GM12865 (cell line): Measurements from ENCODE around the gene ONECUT1.

Experiments used
- DNase-seq: peaks from one replicate; pipeline ENCODE4 v3.0.0; 2010; ENCODE audit warnings: low read depth
- H3K4me3 ChIP-seq: 2 replicates; pipeline ENCODE4 v1.5.1; 2011; ENCODE audit warnings: mild to moderate bottlenecking, low read depth, low read length, control low read depth
- TF ChIP-seq, protein P1 (sequence below): IDR thresholded peaks from 2 replicates; pipeline ENCODE4 v1.5.1; 2011; ENCODE audit warnings: low read length, control low read depth, low read depth, inconsistent platforms; ENCODE audit not compliant: insufficient read depth; ENCODE audit errors: missing control alignments

ONECUT1 gene

GRCh38 chr15:52789008-52789600 lies 1.0 kb downstream of the ONECUT1 start:
- no peak overlapping the region for H3K4me3 ChIP-seq
- TF ChIP-seq, protein P1, sequence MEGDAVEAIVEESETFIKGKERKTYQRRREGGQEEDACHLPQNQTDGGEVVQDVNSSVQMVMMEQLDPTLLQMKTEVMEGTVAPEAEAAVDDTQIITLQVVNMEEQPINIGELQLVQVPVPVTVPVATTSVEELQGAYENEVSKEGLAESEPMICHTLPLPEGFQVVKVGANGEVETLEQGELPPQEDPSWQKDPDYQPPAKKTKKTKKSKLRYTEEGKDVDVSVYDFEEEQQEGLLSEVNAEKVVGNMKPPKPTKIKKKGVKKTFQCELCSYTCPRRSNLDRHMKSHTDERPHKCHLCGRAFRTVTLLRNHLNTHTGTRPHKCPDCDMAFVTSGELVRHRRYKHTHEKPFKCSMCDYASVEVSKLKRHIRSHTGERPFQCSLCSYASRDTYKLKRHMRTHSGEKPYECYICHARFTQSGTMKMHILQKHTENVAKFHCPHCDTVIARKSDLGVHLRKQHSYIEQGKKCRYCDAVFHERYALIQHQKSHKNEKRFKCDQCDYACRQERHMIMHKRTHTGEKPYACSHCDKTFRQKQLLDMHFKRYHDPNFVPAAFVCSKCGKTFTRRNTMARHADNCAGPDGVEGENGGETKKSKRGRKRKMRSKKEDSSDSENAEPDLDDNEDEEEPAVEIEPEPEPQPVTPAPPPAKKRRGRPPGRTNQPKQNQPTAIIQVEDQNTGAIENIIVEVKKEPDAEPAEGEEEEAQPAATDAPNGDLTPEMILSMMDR, result no peak
- DNase-seq, result no peak

DNA sequence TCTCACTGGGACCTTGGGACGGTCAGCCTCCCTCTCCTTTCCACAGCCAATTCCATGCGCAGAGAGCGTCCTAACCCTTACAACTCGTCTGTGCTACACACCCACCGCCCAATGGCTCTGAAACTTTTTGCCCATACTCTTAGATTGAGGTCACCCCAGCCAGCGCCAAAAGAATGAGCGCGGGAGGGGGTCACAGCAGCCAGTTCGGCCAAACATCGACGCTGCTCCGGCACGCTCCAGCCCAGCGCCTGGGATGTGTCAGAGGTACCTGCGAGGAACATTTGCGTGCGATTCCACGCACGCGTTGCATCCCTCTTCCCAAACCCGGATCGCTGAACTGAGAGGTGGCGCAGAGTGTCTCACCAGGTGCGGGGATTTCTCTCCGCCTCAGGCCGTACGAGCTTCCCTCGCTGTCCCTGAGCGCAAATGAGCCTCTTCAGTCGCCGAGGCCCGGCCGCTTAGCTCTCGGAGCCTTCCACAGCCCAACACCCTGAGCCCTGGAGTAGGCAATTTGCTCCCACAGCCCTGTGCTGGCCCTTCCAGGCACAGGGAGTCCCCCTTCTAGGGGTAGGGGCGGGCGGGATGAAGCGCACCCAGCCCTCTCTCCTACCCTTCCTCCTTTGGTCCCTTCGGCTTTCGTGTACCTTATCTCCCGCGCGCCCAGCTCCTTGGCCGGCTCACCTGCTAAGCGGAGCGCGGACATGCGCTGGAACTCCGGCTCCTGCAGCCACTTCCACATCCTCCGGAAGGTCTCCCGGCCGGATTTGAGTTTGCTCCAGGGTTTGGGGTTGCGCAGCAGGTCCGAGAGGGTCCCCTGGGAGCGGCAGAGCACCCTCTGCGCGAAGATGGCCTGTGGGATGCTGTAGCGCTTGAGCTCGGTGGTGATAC lies 1.8 kb downstream of the ONECUT1 start:
- no peak overlapping the region for H3K4me3 ChIP-seq
- DNase-seq, result no peak
- TF ChIP-seq, protein P1, result no peak

- no peak for DNase-seq
- no peak overlapping the region for H3K4me3 ChIP-seq
- TF ChIP-seq, protein P1, result no peak
Measured at GRCh38 chr15:52787549-52788098, 2.5 kb downstream of the ONECUT1 start.

- TF ChIP-seq, protein P1, result no peak
- DNase-seq, result no peak
- H3K4me3 ChIP-seq, result no peak overlapping the region
Measured at GRCh38 chr15:52787123-52787503, 3.0 kb downstream of the ONECUT1 start.

DNA sequence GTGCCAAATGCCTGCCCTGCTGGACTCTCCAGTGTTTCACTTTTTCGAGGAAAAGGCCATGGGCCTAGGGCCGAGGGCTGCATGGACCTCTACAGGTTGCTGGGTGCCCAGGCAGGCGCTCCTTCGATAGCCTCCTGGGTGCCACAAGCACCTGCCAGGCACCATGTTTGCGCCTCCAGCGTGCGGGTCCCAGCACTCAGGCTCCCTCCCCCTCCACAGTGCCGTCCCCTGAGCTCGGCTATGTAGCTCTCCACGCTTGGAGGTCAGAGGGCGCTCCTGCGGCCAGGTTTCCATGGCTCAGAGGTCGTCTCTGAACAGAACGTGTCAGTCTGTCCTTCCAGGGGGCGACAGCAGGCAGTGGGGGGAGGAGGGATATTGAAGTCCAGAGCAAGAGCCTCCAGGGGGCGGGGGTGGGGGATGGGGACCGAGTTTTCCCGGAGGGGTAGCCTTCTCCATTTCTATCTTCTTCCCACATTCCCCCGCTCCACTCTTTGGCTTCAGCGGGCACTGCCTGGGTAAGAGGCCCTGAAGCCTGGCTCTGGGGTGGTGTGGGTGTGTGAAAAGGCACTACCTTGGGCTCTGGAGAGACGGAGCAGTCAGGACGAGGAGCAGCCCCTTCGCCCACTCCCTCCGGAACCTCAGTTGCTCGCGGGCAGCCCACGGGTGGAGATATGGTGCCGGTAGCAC lies 3.6 kb downstream of the ONECUT1 start:
- TF ChIP-seq, protein P1, result no peak
- DNase-seq, result no peak
- H3K4me3 ChIP-seq, result no peak overlapping the region

DNA sequence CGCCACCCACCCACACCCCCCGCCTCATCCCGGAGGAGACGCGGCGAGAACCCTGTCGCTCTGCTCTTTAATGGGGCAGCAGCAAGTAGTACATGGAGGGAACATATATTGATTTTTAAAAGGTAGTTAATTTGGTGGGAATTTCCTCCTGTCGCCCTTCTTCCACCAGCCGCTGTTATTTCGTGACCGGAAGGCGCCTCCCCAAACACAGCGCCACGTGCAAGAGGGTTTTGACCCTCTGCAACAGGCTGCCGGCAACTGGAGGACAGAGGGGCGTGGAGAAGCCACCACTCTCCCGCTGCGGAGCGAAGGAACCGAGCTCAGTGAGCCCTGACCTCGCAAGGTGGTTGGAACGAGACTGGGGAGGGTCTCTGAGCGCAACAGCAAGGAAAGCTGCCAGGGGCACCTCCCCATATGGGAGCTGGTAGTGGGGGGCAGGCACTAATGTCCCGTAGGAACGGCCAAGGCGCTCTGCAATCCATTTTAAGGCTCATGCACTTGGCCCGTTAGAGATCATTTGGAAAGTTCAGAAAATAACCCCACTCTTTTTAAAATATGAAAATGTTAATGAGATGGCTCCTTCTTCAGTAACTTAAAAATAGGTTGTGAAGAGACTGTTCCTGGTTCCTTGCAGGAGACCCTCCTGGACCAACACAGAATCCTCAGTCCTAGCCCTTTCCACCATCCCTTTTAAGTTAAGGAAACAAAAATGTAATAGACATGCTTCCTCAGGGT lies 4.3 kb downstream of the ONECUT1 start:
- no peak overlapping the region for H3K4me3 ChIP-seq
- TF ChIP-seq, protein P1, result no peak
- no peak for DNase-seq
